Esophagus muscularis mucosa (tissue), 4 donors: Measurements from ENCODE around the gene KIF3A. TPM values are rescaled to one million over a fixed set of nuclear protein-coding genes. Genes with fewer than 3 reads are reported as not detected.

ENCODE experiments used
- DNase-seq: peaks from one replicate; pipeline ENCODE4 v3.0.0-alpha.2; 2017; ENCODE audit errors: extremely low spot score
- H3K27ac ChIP-seq, 4 donors: fragments of 200-600 bp; sonication (generic); replicated peaks in 1 of 4; 1 replicate in 3 of 4; 2 replicates in 1 of 4; pipeline ENCODE4 v1.5.1; 2016 to 2019; ENCODE audit warnings: mild to moderate bottlenecking in 1 of 4
- H3K27me3 ChIP-seq, 4 donors: fragments of 200-600 bp; sonication (generic); one replicate each; pipeline versions ENCODE4 v1.5.1 to v1.6.0; 2016 to 2019
- H3K36me3 ChIP-seq, 4 donors: fragments of 200-600 bp; sonication (generic); one replicate each; pipeline ENCODE4 v1.5.1; 2016 to 2019
- H3K4me1 ChIP-seq, 4 donors: fragments of 200-600 bp; sonication (generic); one replicate each; pipeline ENCODE4 v1.5.1; 2016 to 2019
- H3K4me3 ChIP-seq, 4 donors: fragments of 200-600 bp; sonication (generic); 1 replicate in 2 of 4; 2 replicates in 2 of 4; pipeline ENCODE4 v1.5.1; 2016 to 2019; ENCODE audit warnings: mild to moderate bottlenecking in 4 of 4, moderate library complexity in 1 of 4
- H3K9me3 ChIP-seq, 4 donors: fragments of 200-600 bp; sonication (generic); 1 replicate in 3 of 4; 2 replicates in 1 of 4; pipeline ENCODE4 v1.5.1; 2016 to 2019
- EP300 ChIP-seq: sonication (generic); formaldehyde crosslinking; IDR thresholded peaks from one replicate; pipeline ENCODE4 v1.6.1; 2017; ENCODE audit warnings: antibody characterized with exemption
- POLR2A ChIP-seq: fragments of 450-650 bp; IDR thresholded peaks from one replicate; pipeline ENCODE4 v1.6.1; 2017; ENCODE audit warnings: antibody characterized with exemption, moderate library complexity, mild to moderate bottlenecking, low read depth
- POLR2AphosphoS5 ChIP-seq, 2 donors: sonication (generic); formaldehyde crosslinking; IDR thresholded peaks; one replicate each; pipeline ENCODE4 v1.6.1; 2017; ENCODE audit warnings: antibody characterized with exemption in 2 of 2
- WGBS: methylation state at CpG from one replicate; pipeline ENCODE4 v1.1.5; 2018; 5-methylcytosine and 5-hydroxymethylcytosine counted together
- intact Hi-C: fragments of 100-400 bp; cut with DNase I; formaldehyde crosslinking; loops from one replicate; pipeline ENCODE4 v1.15.1; 2023
- total RNA-seq, 4 donors: library from RNA; depleted of rRNA; stranded (reverse); fragments of >200 nt; gene quantifications; one replicate each; pipeline versions ENCODE4 v1.1.0 to v1.2.1, GENCODE V29; 2016
- TF ChIP-seq, protein P1 (sequence below), 3 experiments: fragments of 200-600 bp in 2 of 3; fragments of 450-650 bp in 1 of 3; sonication (generic) in 2 of 3; IDR thresholded peaks; one replicate each; pipeline ENCODE4 v1.5.1; 2017 to 2019; ENCODE audit warnings: antibody characterized with exemption in 3 of 3, mild to moderate bottlenecking in 2 of 3, moderate library complexity in 1 of 3

KIF3A gene
- total RNA-seq, 4 donors from 2014 or later, result 5.5 to 9.6 (median 8.3) TPM

DNA sequence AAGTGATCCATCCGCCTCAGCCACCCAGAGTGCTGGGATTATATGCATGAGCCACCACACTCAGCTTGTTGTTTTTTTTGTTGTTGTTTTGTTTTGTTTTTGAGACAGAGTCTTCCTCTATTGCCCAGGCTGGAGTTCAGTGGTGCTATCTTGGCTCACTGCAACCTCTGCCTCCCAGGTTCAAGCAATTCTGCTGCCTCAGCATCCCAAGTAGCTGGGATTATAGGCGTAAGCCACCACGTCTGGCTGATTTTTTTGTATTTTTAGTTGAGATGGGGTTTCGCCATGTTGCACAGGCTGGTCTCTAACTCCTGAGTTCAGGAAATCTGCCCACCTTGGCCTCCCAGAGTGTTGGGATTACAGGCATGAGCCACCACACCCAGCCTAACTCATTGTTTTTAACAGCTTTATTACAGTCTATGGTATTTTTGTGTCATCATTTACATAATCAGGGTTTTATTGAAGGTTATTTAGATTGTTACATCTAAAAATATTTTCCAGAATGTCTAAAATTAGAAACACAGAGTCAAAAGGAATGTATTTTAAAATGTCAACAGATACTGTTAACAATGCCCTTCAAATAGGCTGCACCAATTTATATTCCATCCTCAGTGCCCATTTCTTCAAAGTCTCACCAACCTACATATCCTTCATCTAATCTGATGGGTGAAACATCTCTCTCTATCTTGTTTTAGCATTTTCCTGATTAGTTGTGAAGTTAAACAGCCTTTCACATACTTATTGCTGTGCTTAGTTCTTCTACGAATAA is 18.6 kb downstream of the KIF3A start:
- Histone ChIP-seq H3K27ac (no peak overlapping the region), H3K4me1 (peaks cover 0 to 8% (median 4%) of the 10 kb centered on the region in 4 donors), H3K27me3 (no peaks in the 10 kb centered on the region), H3K9me3 (no peaks in the 10 kb centered on the region), H3K36me3 (peaks cover 3 to 16% (median 3%) of the 10 kb centered on the region in 4 donors), H3K4me3 (no peak overlapping the region)
- WGBS, result 97% methylated on average over 5 of the region's 5 CpGs
- DNase-seq, result no peak
- no peak for TF ChIP-seq EP300
- TF ChIP-seq, protein P1, sequence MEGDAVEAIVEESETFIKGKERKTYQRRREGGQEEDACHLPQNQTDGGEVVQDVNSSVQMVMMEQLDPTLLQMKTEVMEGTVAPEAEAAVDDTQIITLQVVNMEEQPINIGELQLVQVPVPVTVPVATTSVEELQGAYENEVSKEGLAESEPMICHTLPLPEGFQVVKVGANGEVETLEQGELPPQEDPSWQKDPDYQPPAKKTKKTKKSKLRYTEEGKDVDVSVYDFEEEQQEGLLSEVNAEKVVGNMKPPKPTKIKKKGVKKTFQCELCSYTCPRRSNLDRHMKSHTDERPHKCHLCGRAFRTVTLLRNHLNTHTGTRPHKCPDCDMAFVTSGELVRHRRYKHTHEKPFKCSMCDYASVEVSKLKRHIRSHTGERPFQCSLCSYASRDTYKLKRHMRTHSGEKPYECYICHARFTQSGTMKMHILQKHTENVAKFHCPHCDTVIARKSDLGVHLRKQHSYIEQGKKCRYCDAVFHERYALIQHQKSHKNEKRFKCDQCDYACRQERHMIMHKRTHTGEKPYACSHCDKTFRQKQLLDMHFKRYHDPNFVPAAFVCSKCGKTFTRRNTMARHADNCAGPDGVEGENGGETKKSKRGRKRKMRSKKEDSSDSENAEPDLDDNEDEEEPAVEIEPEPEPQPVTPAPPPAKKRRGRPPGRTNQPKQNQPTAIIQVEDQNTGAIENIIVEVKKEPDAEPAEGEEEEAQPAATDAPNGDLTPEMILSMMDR (IDR thresholded peaks at IDR 0.05), result no peak
- no peak for TF ChIP-seq POLR2A
- TF ChIP-seq POLR2AphosphoS5 (IDR thresholded peaks at IDR 0.05), result no peak
- intact Hi-C loops, result no loop called here

DNA sequence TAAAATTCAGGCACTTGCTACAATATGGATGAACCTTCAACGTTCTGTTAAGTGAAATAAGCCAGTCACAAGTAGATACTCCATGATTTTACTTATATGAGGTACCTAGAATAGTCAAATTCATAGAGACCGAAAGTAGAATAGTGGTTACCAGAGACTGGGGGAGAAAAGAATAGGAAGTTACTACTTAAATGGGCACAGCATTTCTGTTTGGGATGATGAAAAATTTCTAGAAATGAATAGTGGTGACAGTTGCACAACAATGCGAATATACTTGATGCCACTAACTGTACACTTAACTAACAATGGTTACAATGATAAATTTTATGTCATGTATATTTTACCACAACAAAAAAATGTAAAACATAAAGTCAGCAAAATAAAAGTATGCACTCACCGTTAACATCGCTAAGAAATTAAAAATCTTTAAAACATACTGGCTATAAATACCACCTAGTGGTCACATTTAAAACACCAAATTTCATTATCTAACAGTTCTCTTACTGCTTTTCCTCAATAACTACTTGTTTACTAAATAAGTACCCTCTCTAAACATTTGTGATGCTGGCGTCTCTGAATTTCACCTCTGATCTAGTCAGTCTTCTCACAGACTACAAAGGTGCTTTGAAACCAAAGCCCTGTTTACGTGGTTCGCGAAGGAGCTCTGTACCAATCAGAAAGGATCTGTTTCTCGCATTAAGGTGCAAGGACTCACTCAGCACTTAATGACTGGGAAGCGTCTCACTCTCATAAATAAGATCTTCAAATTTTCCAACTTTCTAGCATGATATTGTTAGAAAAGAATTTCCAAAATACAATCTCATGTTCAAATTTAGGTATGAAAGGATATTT is 22.7 kb downstream of the KIF3A start:
- Histone ChIP-seq H3K4me3 (no peak overlapping the region), H3K9me3 (no peaks in the 10 kb centered on the region), H3K27ac (no peak overlapping the region), H3K4me1 (peaks cover 0 to 8% (median 4%) of the 10 kb centered on the region in 4 donors), H3K27me3 (no peaks in the 10 kb centered on the region), H3K36me3 (peaks cover under 1 to 15% (median 5%) of the 10 kb centered on the region in 4 donors)
- 69% methylated on average over 11 of the region's 11 CpGs for WGBS
- intact Hi-C loops, result no loop called here
- TF ChIP-seq POLR2AphosphoS5 (IDR thresholded peaks at IDR 0.05), result no peak
- TF ChIP-seq, protein P1 (IDR thresholded peaks at IDR 0.05), result peak; percentile 20 to 46 (median 38)
- no peak for DNase-seq

DNA sequence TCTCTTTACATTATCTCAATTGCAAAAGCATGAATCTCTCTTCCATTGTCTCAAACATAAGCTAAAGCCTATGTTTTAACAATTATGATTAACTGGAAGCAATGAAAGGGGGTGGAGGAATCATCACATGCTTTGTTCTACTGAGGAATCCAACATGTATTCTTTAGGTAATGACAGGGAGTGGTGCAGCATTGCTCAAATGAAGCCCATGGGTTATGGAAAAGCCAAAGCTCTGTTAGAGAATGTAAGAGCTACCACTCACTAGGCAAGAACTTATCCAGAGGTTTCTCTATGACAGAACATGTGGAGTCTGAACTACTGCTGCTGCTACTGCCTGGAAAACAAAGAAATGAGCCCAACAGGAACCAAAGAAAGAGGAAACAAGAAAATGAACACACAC is 28.7 kb downstream of the KIF3A start:
- DNase-seq, result no peak
- Histone ChIP-seq H3K9me3 (no peaks in the 10 kb centered on the region), H3K4me3 (no peak overlapping the region), H3K27ac (no peak overlapping the region), H3K4me1 (no peaks in the 10 kb centered on the region), H3K27me3 (no peaks in the 10 kb centered on the region), H3K36me3 (peaks cover 0 to 17% (median 6%) of the 10 kb centered on the region in 4 donors)
- intact Hi-C loops, result no loop called here
- no peak for TF ChIP-seq POLR2A
- no peak for TF ChIP-seq POLR2AphosphoS5 (IDR thresholded peaks at IDR 0.05)
- no peak for TF ChIP-seq EP300

DNA sequence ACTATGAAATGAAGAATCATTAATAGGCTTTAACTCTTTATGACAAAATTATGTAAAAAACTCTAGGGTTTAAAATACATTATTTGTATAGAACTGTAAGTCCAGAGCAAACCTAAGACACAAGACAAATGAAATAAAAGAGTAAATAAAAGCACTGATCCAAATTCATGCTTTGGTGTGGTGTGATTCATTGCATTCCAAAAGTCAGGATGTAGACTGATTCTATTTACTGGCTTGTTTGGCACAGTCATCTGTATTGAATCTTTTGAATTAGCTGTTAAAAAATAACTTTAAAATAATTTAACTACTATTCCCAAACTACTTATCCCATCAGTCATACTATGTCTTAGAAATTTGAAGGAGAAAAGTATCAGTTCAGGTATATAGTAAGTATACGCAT is 32.5 kb downstream of the KIF3A start:
- 96% methylated on average over 1 of the region's 1 CpG for WGBS
- peaks cover 9 to 43% (median 22%) of the 10 kb centered on the region in 4 donors for H3K36me3 ChIP-seq
- no peaks in the 10 kb centered on the region for H3K4me1 ChIP-seq

More for the DNA sequence above, 32.5 kb downstream of the KIF3A start:
- no peak overlapping the region for H3K4me3 ChIP-seq
- H3K27ac ChIP-seq, result no peak overlapping the region
- H3K27me3 ChIP-seq, result no peaks in the 10 kb centered on the region
- H3K9me3 ChIP-seq, result no peaks in the 10 kb centered on the region
- TF ChIP-seq POLR2AphosphoS5 (IDR thresholded peaks at IDR 0.05) (no peak), POLR2A (no peak), EP300 (no peak)
- TF ChIP-seq, protein P1 (IDR thresholded peaks at IDR 0.05), result no peak
- no peak for DNase-seq
- intact Hi-C loops, result no loop called here
